Activated T-helper 17 cell treated with anti-CD3 and anti-CD28 coated beads, Interleukin-2, amount 50 U/mL, for 72 hours (primary cell): ENCODE data around the gene KSR1. TPM values are rescaled to one million over a fixed set of nuclear protein-coding genes. Genes with fewer than 3 reads are reported as not detected.

ENCODE experiments used
- ATAC-seq: fragments of 150-1000 bp; cut with Tn5 transposase; replicated peaks from 2 replicates; pipeline ENCODE4 v1.10.0; 2021; ENCODE audit warnings: mild to moderate bottlenecking, moderate library complexity
- H3K27ac Mint-ChIP-seq: one replicate; pipeline ENCODE4 v1.8.0; 2022; ENCODE audit warnings: mixed read lengths
- H3K27me3 Mint-ChIP-seq: one replicate; pipeline ENCODE4 v1.8.0; 2022; ENCODE audit warnings: mixed read lengths
- H3K36me3 Mint-ChIP-seq: one replicate; pipeline ENCODE4 v1.8.0; 2022; ENCODE audit warnings: low read depth, mild to moderate bottlenecking, mixed read lengths
- H3K4me1 Mint-ChIP-seq: one replicate; pipeline ENCODE4 v1.8.0; 2022; ENCODE audit warnings: mixed read lengths
- H3K4me3 Mint-ChIP-seq: one replicate; pipeline ENCODE4 v1.8.0; 2022; ENCODE audit warnings: mild to moderate bottlenecking, mixed read lengths
- H3K9me3 Mint-ChIP-seq: one replicate; pipeline ENCODE4 v1.8.0; 2022; ENCODE audit warnings: mixed read lengths
- total RNA-seq, 2 donors: library from RNA; stranded (reverse); gene quantifications; one replicate each; pipeline ENCODE4 v1.2.3, GENCODE V29; 2022

Gene KSR1
- total RNA-seq, 2 donors from 2014 or later = 46.1 to 52.6 TPM

GRCh38 chr17:27550291-27550930 is 94.2 kb downstream of the KSR1 start:
- ATAC-seq = no peak
- H3K9me3 Mint-ChIP-seq = no peaks in the 10 kb centered on the region
- no peaks in the 10 kb centered on the region for H3K27me3 Mint-ChIP-seq
- H3K27ac Mint-ChIP-seq = no peak overlapping the region
- no peak overlapping the region for H3K4me3 Mint-ChIP-seq
- peaks cover 30% of the 10 kb centered on the region for H3K4me1 Mint-ChIP-seq
- H3K36me3 Mint-ChIP-seq = peaks cover 30% of the 10 kb centered on the region

- ATAC-seq = no peak
- Mint-ChIP-seq H3K27ac (no peak overlapping the region), H3K27me3 (no peaks in the 10 kb centered on the region), H3K4me1 (peaks cover 23% of the 10 kb centered on the region), H3K4me3 (no peak overlapping the region), H3K9me3 (no peaks in the 10 kb centered on the region), H3K36me3 (peaks cover 36% of the 10 kb centered on the region)
Observed at GRCh38 chr17:27550974-27551505, 94.8 kb downstream of the KSR1 start.

GRCh38 chr17:27551701-27552248 is 95.5 kb downstream of the KSR1 start:
- Mint-ChIP-seq H3K4me1 (peaks cover 16% of the 10 kb centered on the region), H3K9me3 (no peaks in the 10 kb centered on the region), H3K4me3 (no peak overlapping the region), H3K27me3 (no peaks in the 10 kb centered on the region), H3K36me3 (peaks cover 40% of the 10 kb centered on the region), H3K27ac (no peak overlapping the region)
- peak; percentile 40 for ATAC-seq

GRCh38 chr17:27552276-27552732 is 96.1 kb downstream of the KSR1 start:
- H3K27ac Mint-ChIP-seq = no peak overlapping the region
- H3K9me3 Mint-ChIP-seq = no peaks in the 10 kb centered on the region
- peak; percentile 47 for ATAC-seq
- no peak overlapping the region for H3K4me3 Mint-ChIP-seq
- peaks cover 11% of the 10 kb centered on the region for H3K4me1 Mint-ChIP-seq
- no peaks in the 10 kb centered on the region for H3K27me3 Mint-ChIP-seq
- H3K36me3 Mint-ChIP-seq = peaks cover 45% of the 10 kb centered on the region

- no peak overlapping the region for H3K27ac Mint-ChIP-seq
- no peak overlapping the region for H3K4me3 Mint-ChIP-seq
- ATAC-seq = no peak
Observed at GRCh38 chr17:27553019-27553511, 96.8 kb downstream of the KSR1 start.

GRCh38 chr17:27554152-27554551 is 97.9 kb downstream of the KSR1 start:
- ATAC-seq = no peak
- H3K36me3 Mint-ChIP-seq = peaks cover 62% of the 10 kb centered on the region
- no peak overlapping the region for H3K4me3 Mint-ChIP-seq
- H3K9me3 Mint-ChIP-seq = no peaks in the 10 kb centered on the region
- peaks cover 10% of the 10 kb centered on the region for H3K4me1 Mint-ChIP-seq
- H3K27me3 Mint-ChIP-seq = no peaks in the 10 kb centered on the region
- no peak overlapping the region for H3K27ac Mint-ChIP-seq

More at GRCh38 chr17:27553019-27553511, 96.8 kb downstream of the KSR1 start:
- Mint-ChIP-seq H3K9me3 (no peaks in the 10 kb centered on the region), H3K36me3 (peaks cover 51% of the 10 kb centered on the region), H3K27me3 (no peaks in the 10 kb centered on the region), H3K4me1 (peaks cover 10% of the 10 kb centered on the region)

- Mint-ChIP-seq H3K9me3 (no peaks in the 10 kb centered on the region), H3K27me3 (no peaks in the 10 kb centered on the region), H3K36me3 (peaks cover 69% of the 10 kb centered on the region), H3K4me1 (peaks cover 10% of the 10 kb centered on the region), H3K27ac (no peak overlapping the region), H3K4me3 (no peak overlapping the region)
- no peak for ATAC-seq
Observed at GRCh38 chr17:27554911-27555310, 98.7 kb downstream of the KSR1 start.

- peaks cover 10% of the 10 kb centered on the region for H3K4me1 Mint-ChIP-seq
- H3K9me3 Mint-ChIP-seq = no peaks in the 10 kb centered on the region
- no peak overlapping the region for H3K4me3 Mint-ChIP-seq
- no peaks in the 10 kb centered on the region for H3K27me3 Mint-ChIP-seq
- H3K36me3 Mint-ChIP-seq = peaks cover 73% of the 10 kb centered on the region
- ATAC-seq = no peak
- no peak overlapping the region for H3K27ac Mint-ChIP-seq
Observed at GRCh38 chr17:27555339-27555738, 99.1 kb downstream of the KSR1 start.

- no peaks in the 10 kb centered on the region for H3K27me3 Mint-ChIP-seq
- H3K9me3 Mint-ChIP-seq = no peaks in the 10 kb centered on the region
- no peak overlapping the region for H3K4me3 Mint-ChIP-seq
- ATAC-seq = no peak
- H3K4me1 Mint-ChIP-seq = peaks cover 4% of the 10 kb centered on the region
- H3K27ac Mint-ChIP-seq = no peak overlapping the region
- H3K36me3 Mint-ChIP-seq = peaks cover 55% of the 10 kb centered on the region
Observed at GRCh38 chr17:27558341-27558740, 102.1 kb downstream of the KSR1 start.

GRCh38 chr17:27558842-27559505 is 102.7 kb downstream of the KSR1 start:
- no peaks in the 10 kb centered on the region for H3K9me3 Mint-ChIP-seq
- no peak overlapping the region for H3K27ac Mint-ChIP-seq
- no peaks in the 10 kb centered on the region for H3K27me3 Mint-ChIP-seq
- no peak for ATAC-seq
- H3K4me3 Mint-ChIP-seq = no peak overlapping the region
- H3K36me3 Mint-ChIP-seq = peaks cover 52% of the 10 kb centered on the region
- peaks cover 4% of the 10 kb centered on the region for H3K4me1 Mint-ChIP-seq

GRCh38 chr17:27559506-27560481 is 103.5 kb downstream of the KSR1 start:
- no peaks in the 10 kb centered on the region for H3K9me3 Mint-ChIP-seq
- peaks cover 4% of the 10 kb centered on the region for H3K4me1 Mint-ChIP-seq
- no peak overlapping the region for H3K27ac Mint-ChIP-seq
- H3K27me3 Mint-ChIP-seq = no peaks in the 10 kb centered on the region
- no peak for ATAC-seq
- no peak overlapping the region for H3K4me3 Mint-ChIP-seq
- H3K36me3 Mint-ChIP-seq = peaks cover 50% of the 10 kb centered on the region

- Mint-ChIP-seq H3K9me3 (no peaks in the 10 kb centered on the region), H3K4me3 (no peak overlapping the region), H3K27me3 (no peaks in the 10 kb centered on the region), H3K4me1 (peaks cover 2% of the 10 kb centered on the region), H3K27ac (no peak overlapping the region), H3K36me3 (peaks cover 41% of the 10 kb centered on the region)
- no peak for ATAC-seq
Observed at GRCh38 chr17:27560668-27561067, 104.4 kb downstream of the KSR1 start.

GRCh38 chr17:27562777-27563455 is 106.7 kb downstream of the KSR1 start:
- Mint-ChIP-seq H3K36me3 (peaks cover 24% of the 10 kb centered on the region), H3K27me3 (no peaks in the 10 kb centered on the region), H3K4me1 (peaks cover 6% of the 10 kb centered on the region), H3K9me3 (no peaks in the 10 kb centered on the region), H3K4me3 (no peak overlapping the region), H3K27ac (no peak overlapping the region)
- no peak for ATAC-seq
